IMR-90 (cell line): Measurements from ENCODE around the gene MYD88. TPM values are rescaled to one million over a fixed set of nuclear protein-coding genes. Genes with fewer than 3 reads are reported as not detected.

ENCODE experiments used
- ATAC-seq: fragments of 200-7000 bp; cut with Tn5 transposase; 2 replicates; pipeline ENCODE4 v1.9.1; 2020; ENCODE audit warnings: low read depth, mild to moderate bottlenecking, moderate library complexity
- BruUV-seq: library from RNA; stranded (reverse); fragments of 400-500 nt; replicated peaks from 2 replicates; lab custom pipeline; 2021; lab: Mats Ljungman, UMichigan
- CTCF ChIA-PET: fragments of 300-600 bp; formaldehyde crosslinking; extraction: SDS; loops from one replicate; lab custom pipeline; 2021; ENCODE audit warnings: antibody characterized with exemption; lab: Yijun Ruan, JAX
- POLR2A ChIA-PET: fragments of 300-600 bp; sonication (Branson Sonifier 250); formaldehyde crosslinking; loops from one replicate; lab custom pipeline; 2022; ENCODE audit warnings: antibody characterized with exemption; ENCODE audit not compliant: unreplicated experiment; lab: Charles Lee
- DNase-seq: peaks from one replicate; pipeline ENCODE4 v3.0.0; 2013
- H2AFZ ChIP-seq: replicated peaks from 2 replicates; pipeline ENCODE3; 2013; ENCODE audit warnings: low read length, mild to moderate bottlenecking; ENCODE audit not compliant: poor library complexity
- H2AK5ac ChIP-seq: 2 replicates; pipeline ENCODE4 v1.6.1; 2013; ENCODE audit warnings: low read depth, low read length, inconsistent platforms
- H2AK9ac ChIP-seq: replicated peaks from 2 replicates; pipeline ENCODE3; 2013; ENCODE audit warnings: mild to moderate bottlenecking, low read depth, low read length, moderate library complexity; ENCODE audit not compliant: poor library complexity
- H2BK120ac ChIP-seq: 2 replicates; pipeline ENCODE4 v1.6.1; 2013; ENCODE audit warnings: low read depth, low read length, inconsistent platforms
- H2BK15ac ChIP-seq: 3 replicates; pipeline ENCODE4 v1.6.1; 2013; ENCODE audit warnings: low read depth, low read length, inconsistent platforms
- H2BK20ac ChIP-seq: 2 replicates; pipeline ENCODE4 v1.6.1; 2013; ENCODE audit warnings: low read depth, mild to moderate bottlenecking, inconsistent platforms, low read length, moderate library complexity
- H2BK5ac ChIP-seq: 2 replicates; pipeline ENCODE4 v1.6.1; 2013; ENCODE audit warnings: mild to moderate bottlenecking, low read depth, low read length, inconsistent platforms; ENCODE audit not compliant: poor library complexity, severe bottlenecking
- H3K14ac ChIP-seq: replicated peaks from 2 replicates; pipeline ENCODE4 v1.6.1; 2013; ENCODE audit warnings: low read depth, low read length, inconsistent platforms
- H3K18ac ChIP-seq: 2 replicates; pipeline ENCODE4 v1.6.1; 2013; ENCODE audit warnings: low read depth, low read length, control low read depth
- H3K23ac ChIP-seq: 2 replicates; pipeline ENCODE4 v1.6.1; 2013; ENCODE audit warnings: low read depth, low read length, inconsistent platforms
- H3K27ac ChIP-seq: 2 replicates; pipeline ENCODE4 v1.5.1; 2013; ENCODE audit warnings: mild to moderate bottlenecking, control low read depth, low read length; ENCODE audit not compliant: insufficient read depth
- H3K27me3 ChIP-seq: 2 replicates; pipeline ENCODE4 v1.6.1; 2013; ENCODE audit warnings: low read length; ENCODE audit not compliant: control insufficient read depth, insufficient read depth
- H3K36me3 ChIP-seq: 2 replicates; pipeline ENCODE4 v1.6.1; 2013; ENCODE audit warnings: low read length, mixed read lengths; ENCODE audit not compliant: control insufficient read depth, insufficient read depth
- H3K4ac ChIP-seq: 2 replicates; pipeline ENCODE4 v1.6.1; 2013; ENCODE audit warnings: low read depth, low read length, inconsistent platforms
- H3K4me1 ChIP-seq: 2 replicates; pipeline ENCODE4 v1.6.1; 2013; ENCODE audit warnings: low read length, mixed read lengths; ENCODE audit not compliant: control insufficient read depth, insufficient read depth
- H3K4me2 ChIP-seq: 2 replicates; pipeline ENCODE4 v1.6.1; 2013; ENCODE audit warnings: low read depth, mild to moderate bottlenecking, control low read depth, low read length, moderate library complexity
- H3K4me3 ChIP-seq: 2 replicates; pipeline ENCODE4 v1.5.1; 2013; ENCODE audit warnings: low read depth, mild to moderate bottlenecking, control low read depth, low read length, moderate library complexity; ENCODE audit not compliant: insufficient read depth
- H3K56ac ChIP-seq: 2 replicates; pipeline ENCODE4 v1.6.1; 2013; ENCODE audit warnings: low read length, inconsistent platforms; ENCODE audit not compliant: insufficient read depth; ENCODE audit errors: extremely low read depth
- H3K79me1 ChIP-seq, 2 experiments: 2 replicates each; pipeline ENCODE4 v1.6.1; 2013; ENCODE audit warnings: low read length in 2 of 2, inconsistent platforms in 1 of 2, low read depth in 1 of 2
- H3K9ac ChIP-seq: 2 replicates; pipeline ENCODE4 v1.6.1; 2013; ENCODE audit warnings: low read depth, low read length, control low read depth
- H3K9me1 ChIP-seq: 2 replicates; pipeline ENCODE4 v1.6.1; 2013; ENCODE audit warnings: low read length, inconsistent platforms; ENCODE audit not compliant: insufficient read depth
- H3K9me3 ChIP-seq: 2 replicates; pipeline ENCODE4 v1.6.1; 2013; ENCODE audit warnings: low read length; ENCODE audit not compliant: control insufficient read depth, insufficient read depth
- H4K20me1 ChIP-seq: 2 replicates; pipeline ENCODE4 v1.6.1; 2013; ENCODE audit warnings: low read length, inconsistent platforms; ENCODE audit not compliant: insufficient read depth
- H4K5ac ChIP-seq: 2 replicates; pipeline ENCODE4 v1.6.1; 2013; ENCODE audit warnings: mild to moderate bottlenecking, low read depth, low read length, control low read depth
- H4K8ac ChIP-seq, 2 experiments: 2 replicates each; pipeline ENCODE4 v1.6.1; 2013; ENCODE audit warnings: low read depth in 2 of 2, low read length in 2 of 2, control low read depth in 1 of 2, inconsistent platforms in 1 of 2
- H4K91ac ChIP-seq: 2 replicates; pipeline ENCODE4 v1.6.1; 2013; ENCODE audit warnings: low read depth, low read length, inconsistent platforms; ENCODE audit not compliant: insufficient read depth
- BHLHE40 ChIP-seq: fragments of 150-350 bp; IDR thresholded peaks from 2 replicates; pipeline ENCODE4 v1.6.1; 2016; ENCODE audit warnings: mild to moderate bottlenecking, low read depth, low read length
- CEBPB ChIP-seq: IDR thresholded peaks from 2 replicates; pipeline ENCODE4 v1.6.1; 2012; ENCODE audit warnings: low read depth, low read length, improper control_type of control experiment
- CHD1 ChIP-seq: IDR thresholded peaks from 2 replicates; pipeline ENCODE4 v1.6.1; 2012; ENCODE audit warnings: low read depth, low read length, improper control_type of control experiment
- CTCF ChIP-seq: conservative IDR thresholded peaks from 2 replicates; pipeline ENCODE4 v1.5.1; 2012; ENCODE audit warnings: mild to moderate bottlenecking, low read depth, low read length, improper control_type of control experiment
- ELK1 ChIP-seq: fragments of 150-350 bp; IDR thresholded peaks from 2 replicates; pipeline ENCODE4 v1.6.1; 2016; ENCODE audit warnings: low read depth, mild to moderate bottlenecking, low read length, moderate library complexity, borderline replicate concordance
- FOS ChIP-seq: fragments of 150-350 bp; IDR thresholded peaks from 2 replicates; pipeline ENCODE4 v1.6.1; 2016; ENCODE audit warnings: low read depth, low read length
- MAFK ChIP-seq: IDR thresholded peaks from 2 replicates; pipeline ENCODE4 v1.6.1; 2012; ENCODE audit warnings: low read depth, low read length, improper control_type of control experiment
- MAZ ChIP-seq: IDR thresholded peaks from 2 replicates; pipeline ENCODE4 v1.6.1; 2012; ENCODE audit warnings: low read depth, mild to moderate bottlenecking, low read length, improper control_type of control experiment, moderate library complexity, borderline replicate concordance
- MXI1 ChIP-seq: IDR thresholded peaks from 2 replicates; pipeline ENCODE4 v1.6.1; 2012; ENCODE audit warnings: low read depth, mild to moderate bottlenecking, low read length, moderate library complexity, borderline replicate concordance
- NFE2L2 ChIP-seq: fragments of 150-350 bp; IDR thresholded peaks from 2 replicates; pipeline ENCODE4 v1.6.1; 2016; ENCODE audit warnings: low read depth, mild to moderate bottlenecking, low read length
- POLR2A ChIP-seq: IDR thresholded peaks from 2 replicates; pipeline ENCODE4 v1.6.1; 2012; ENCODE audit warnings: mild to moderate bottlenecking, low read depth, low read length
- RAD21 ChIP-seq: IDR thresholded peaks from 2 replicates; pipeline ENCODE4 v1.6.1; 2012; ENCODE audit warnings: low read length, improper control_type of control experiment
- RCOR1 ChIP-seq: IDR thresholded peaks from 2 replicates; pipeline ENCODE4 v1.6.1; 2012; ENCODE audit warnings: mild to moderate bottlenecking, low read length, improper control_type of control experiment; ENCODE audit not compliant: insufficient replicate concordance
- RFX5 ChIP-seq: IDR thresholded peaks from 2 replicates; pipeline ENCODE4 v1.8.0; 2012; ENCODE audit warnings: low read depth, mild to moderate bottlenecking, low read length, moderate library complexity
- SMC3 ChIP-seq: fragments of 150-350 bp; IDR thresholded peaks from 2 replicates; pipeline ENCODE4 v1.6.1; 2016; ENCODE audit warnings: low read depth, mild to moderate bottlenecking, antibody characterized with exemption, low read length, moderate library complexity
- USF2 ChIP-seq: fragments of 150-350 bp; IDR thresholded peaks from 2 replicates; pipeline ENCODE4 v1.6.1; 2017; ENCODE audit warnings: mild to moderate bottlenecking, antibody characterized with exemption, low read length, low read depth
- WGBS, 2 experiments: methylation state at CpG; one replicate each; pipeline versions ENCODE4 v1.1.5 to v1.1.7; 2013; ENCODE audit warnings: missing lambda C conversion rate in 2 of 2; ENCODE audit not compliant: insufficient read length in 1 of 2; ENCODE audit errors: extremely low coverage in 2 of 2; 5-methylcytosine and 5-hydroxymethylcytosine counted together
- dilution Hi-C: fragments of 300-500 bp; cut with HindIII; formaldehyde crosslinking; loops from one replicate; pipeline ENCODE4 v1.14.3; 2018; ENCODE audit warnings: low sequenced_read_pairs; ENCODE audit not compliant: unreplicated experiment
- in situ Hi-C: fragments of 300-500 bp; cut with MboI; formaldehyde crosslinking; loops from 3 replicates; pipeline ENCODE4 v1.14.3; 2019; ENCODE audit warnings: low sequenced_read_pairs, inconsistent platforms, mixed read lengths
- intact Hi-C: fragments of 100-400 bp; cut with micrococcal nuclease; formaldehyde crosslinking; loops from 2 replicates; pipeline ENCODE4 v1.10.0; 2022
- polyA plus RNA-seq, 3 experiments: library from polyadenylated mRNA; depleted of rRNA; stranded (reverse); fragments of >200 nt; gene quantifications; 2 replicates each; pipeline ENCODE4 v1.2.3, GENCODE V29; 2012; ENCODE audit warnings: low replicate concordance in 1 of 3
- total RNA-seq: library from RNA; depleted of rRNA; stranded (reverse); fragments of >200 nt; gene quantifications from 2 replicates; pipeline ENCODE4 v1.2.3, GENCODE V29; 2012

Gene MYD88
- total and polyA plus RNA-seq, 2 of the 4 experiments (the other 2 are of a cell fraction), result 9.3 to 39.8 TPM

- Histone ChIP-seq H4K20me1 (no peaks in the 10 kb centered on the region), H3K36me3 (no peaks in the 10 kb centered on the region), H2AK5ac (no peak overlapping the region), H4K5ac (no peak overlapping the region; the same call in 1 of the 2 replicates), H2BK15ac (no peak overlapping the region), H4K91ac (no peak overlapping the region), H3K18ac (no peak overlapping the region), H3K4me1 (no peaks in the 10 kb centered on the region), H2BK120ac (no peak overlapping the region), H2AFZ (no peak overlapping the region), H4K8ac (no peak overlapping the region), H2BK20ac (no peak overlapping the region), H3K9me1 (no peaks in the 10 kb centered on the region), H3K4me2 (no peak overlapping the region), H3K27me3 (no peaks in the 10 kb centered on the region), H3K23ac (no peak overlapping the region), H3K9me3 (no peaks in the 10 kb centered on the region), H3K14ac (no peak overlapping the region), H3K4me3 (no peak overlapping the region), H3K4ac (no peak overlapping the region), H2BK5ac (no peak overlapping the region), H3K9ac (no peak overlapping the region), H2AK9ac (no peak overlapping the region), H3K79me1 (no peaks in the 10 kb centered on the region), H3K27ac (no peak overlapping the region), H3K56ac (no peak overlapping the region)
- POLR2A ChIA-PET, result no interaction called here
- no peak for TF ChIP-seq CEBPB
- no peak for TF ChIP-seq RAD21
- no peak for TF ChIP-seq POLR2A
- TF ChIP-seq CTCF, result no peak
- no peak for TF ChIP-seq MAFK
- no peak for TF ChIP-seq BHLHE40
- TF ChIP-seq NFE2L2, result no peak
- TF ChIP-seq MAZ, result no peak
- TF ChIP-seq RFX5, result no peak
- TF ChIP-seq SMC3, result no peak
- no peak for TF ChIP-seq ELK1
- TF ChIP-seq FOS, result no peak
- no peak for TF ChIP-seq CHD1
- no peak for TF ChIP-seq MXI1
- no peak for TF ChIP-seq RCOR1
- TF ChIP-seq USF2, result no peak
- WGBS, 2 experiments, result no CpG with 5 or more reads among the region's 2 CpGs
- in situ Hi-C loops (no loop called here), intact Hi-C loops (no loop called here), dilution Hi-C loops (no loop called here)
- DNase-seq (no peak), ATAC-seq (no peak)
- CTCF ChIA-PET, result interaction anchor here (1.5 kb wide), 1 partner anchor 10 kb away, joined by 4 read pairs; the partner anchor contains the start of gene OXSR1
- no TSS peak for BruUV-seq
Observed at GRCh38 chr3:38154625-38155255, 16.3 kb downstream of the MYD88 start.
